ENCODE results near the gene IFNG-AS1.
A peak's percentile ranks its signal among the peaks of the same experiment; 100 is the strongest.

Gene IFNG-AS1

GRCh38 chr12:67998379-67998778 is 9.1 kb downstream of the IFNG-AS1 start:
- no peak for DNase-seq (ENCODE audit: extremely low spot score)
- ChIA-PET CTCF (no interaction called here), POLR2A (no interaction called here)
- TF ChIP-seq TARDBP (IDR thresholded peaks at IDR 0.05) = no peak

- DNase-seq (ENCODE audit: extremely low spot score) = no peak
- ChIA-PET POLR2A (no interaction called here), CTCF (no interaction called here)
- TF ChIP-seq FOXM1 (IDR thresholded peaks at IDR 0.05; ENCODE audit: borderline replicate concordance) (no peak), PKNOX1 (IDR thresholded peaks at IDR 0.05) (no peak), SP1 (IDR thresholded peaks at IDR 0.05) (no peak)
These were observed 10.0 kb downstream of the IFNG-AS1 start for GRCh38 chr12:67999244-67999643.

GRCh38 chr12:68001486-68002466 is 12.5 kb downstream of the IFNG-AS1 start:
- ChIA-PET POLR2A (no interaction called here), CTCF (interaction anchor here (0.6 kb wide), 1 partner anchor 313 kb away, joined by 3 read pairs; no protein-coding TSS in a partner anchor)
- TF ChIP-seq ARNT (IDR thresholded peaks at IDR 0.05) (no peak), FOXK2 (IDR thresholded peaks at IDR 0.05) (no peak), SP1 (IDR thresholded peaks at IDR 0.05) (no peak), PKNOX1 (IDR thresholded peaks at IDR 0.05) (no peak), LEF1 (IDR thresholded peaks at IDR 0.05; ENCODE audit: borderline replicate concordance) (no peak), FOXM1 (IDR thresholded peaks at IDR 0.05; ENCODE audit: borderline replicate concordance) (no peak), ELF4 (IDR thresholded peaks at IDR 0.05) (no peak), SUZ12 (IDR thresholded peaks at IDR 0.05) (no peak), L3MBTL2 (conservative IDR thresholded peaks at IDR 0.05) (no peak), ZNF384 (IDR thresholded peaks at IDR 0.05) (no peak), HDGF (IDR thresholded peaks at IDR 0.05; ENCODE audit: borderline replicate concordance) (no peak), TARDBP (IDR thresholded peaks at IDR 0.05) (no peak), NFRKB (IDR thresholded peaks at IDR 0.05) (no peak)
- peak; percentile 19 for DNase-seq (ENCODE audit: extremely low spot score)

- TF ChIP-seq NFRKB (IDR thresholded peaks at IDR 0.05) (no peak), BHLHE40 (IDR thresholded peaks at IDR 0.05; ENCODE audit: borderline replicate concordance) (no peak), FOXA1 (IDR thresholded peaks at IDR 0.05) (no peak), SUZ12 (IDR thresholded peaks at IDR 0.05) (no peak), SP1 (IDR thresholded peaks at IDR 0.05) (no peak), ELF4 (IDR thresholded peaks at IDR 0.05) (no peak), FOXM1 (IDR thresholded peaks at IDR 0.05; ENCODE audit: borderline replicate concordance) (no peak), HDGF (IDR thresholded peaks at IDR 0.05; ENCODE audit: borderline replicate concordance) (no peak), L3MBTL2 (conservative IDR thresholded peaks at IDR 0.05) (no peak), ARNT (IDR thresholded peaks at IDR 0.05) (no peak), ZNF384 (IDR thresholded peaks at IDR 0.05) (no peak), CTBP1 (IDR thresholded peaks at IDR 0.05; ENCODE audit: borderline replicate concordance) (no peak), TARDBP (IDR thresholded peaks at IDR 0.05) (no peak), LEF1 (IDR thresholded peaks at IDR 0.05; ENCODE audit: borderline replicate concordance) (no peak), FOXK2 (IDR thresholded peaks at IDR 0.05) (no peak), PKNOX1 (IDR thresholded peaks at IDR 0.05) (no peak)
- DNase-seq (ENCODE audit: extremely low spot score) = no peak
- ChIA-PET POLR2A (no interaction called here), CTCF (interaction anchor here (0.6 kb wide), 1 partner anchor 1812 kb away, joined by 4 read pairs; no protein-coding TSS in a partner anchor)
These were observed 14.5 kb downstream of the IFNG-AS1 start for GRCh38 chr12:68003777-68004176.

- no peak for DNase-seq (ENCODE audit: extremely low spot score)
- no peak for TF ChIP-seq FOXK2 (IDR thresholded peaks at IDR 0.05)
- TF ChIP-seq LEF1 (IDR thresholded peaks at IDR 0.05; ENCODE audit: borderline replicate concordance) = no peak
- TF ChIP-seq SP1 (IDR thresholded peaks at IDR 0.05) = no peak
- no peak for TF ChIP-seq SUZ12 (IDR thresholded peaks at IDR 0.05)
- TF ChIP-seq ARNT (IDR thresholded peaks at IDR 0.05) = no peak
- TF ChIP-seq TARDBP (IDR thresholded peaks at IDR 0.05) = no peak
- TF ChIP-seq FOXM1 (IDR thresholded peaks at IDR 0.05; ENCODE audit: borderline replicate concordance) = no peak
- no peak for TF ChIP-seq ZNF384 (IDR thresholded peaks at IDR 0.05)
- ChIA-PET CTCF (no interaction called here), POLR2A (no interaction called here)
These were observed 17.8 kb downstream of the IFNG-AS1 start for GRCh38 chr12:68007033-68007432.

- no peak for TF ChIP-seq FOXK2 (IDR thresholded peaks at IDR 0.05)
- no peak for TF ChIP-seq TARDBP (IDR thresholded peaks at IDR 0.05)
- TF ChIP-seq SP1 (IDR thresholded peaks at IDR 0.05) = no peak
- no peak for TF ChIP-seq ARNT (IDR thresholded peaks at IDR 0.05)
- no peak for TF ChIP-seq SUZ12 (IDR thresholded peaks at IDR 0.05)
- no peak for TF ChIP-seq ELF4 (IDR thresholded peaks at IDR 0.05)
- no peak for TF ChIP-seq ZNF384 (IDR thresholded peaks at IDR 0.05)
- POLR2A ChIA-PET = no interaction called here
- DNase-seq (ENCODE audit: extremely low spot score) = no peak
- CTCF ChIA-PET = no interaction called here
These were observed 18.2 kb downstream of the IFNG-AS1 start for GRCh38 chr12:68007466-68007865.

Data from HEK293T (cell line).